Endothelial cell of umbilical vein (primary cell): Measurements from ENCODE around the gene CCDC85B.
A peak's percentile ranks its signal among the peaks of the same experiment; 100 is the strongest.

Source experiments
- EZH2 ChIP-seq: IDR thresholded peaks from 2 replicates; pipeline ENCODE4 v1.6.1; 2012; ENCODE audit warnings: borderline replicate concordance, low read depth, mild to moderate bottlenecking, moderate library complexity, low read length, inconsistent platforms; ENCODE audit not compliant: severe bottlenecking
- FOS ChIP-seq: IDR thresholded peaks from 2 replicates; pipeline ENCODE4 v1.6.1; 2011; ENCODE audit warnings: mild to moderate bottlenecking, low read length, moderate library complexity, borderline replicate concordance; ENCODE audit not compliant: insufficient read depth
- GATA2 ChIP-seq: IDR thresholded peaks from 2 replicates; pipeline ENCODE4 v1.7.0; 2011; ENCODE audit warnings: low read depth, mild to moderate bottlenecking, moderate library complexity, mixed read lengths, low read length; ENCODE audit not compliant: insufficient read length, insufficient read depth
- JUN ChIP-seq: IDR thresholded peaks from 2 replicates; pipeline ENCODE4 v1.6.1; 2011; ENCODE audit warnings: borderline replicate concordance, low read depth; ENCODE audit not compliant: insufficient read length, insufficient read depth
- MYC ChIP-seq: IDR thresholded peaks from one replicate; pipeline ENCODE4 v1.6.1; 2011; ENCODE audit warnings: mild to moderate bottlenecking, low read depth, low read length
- POLR2A ChIP-seq: IDR thresholded peaks from 2 replicates; pipeline ENCODE4 v1.6.1; 2012; ENCODE audit warnings: low read depth, mild to moderate bottlenecking, control low read depth, low read length
- POLR2AphosphoS5 ChIP-seq: IDR thresholded peaks from 2 replicates; pipeline ENCODE4 v1.6.1; 2012; ENCODE audit warnings: low read depth, mild to moderate bottlenecking, control low read depth, low read length, moderate library complexity; ENCODE audit not compliant: insufficient read depth
- TF ChIP-seq, protein P1 (sequence below), 2 donors: IDR thresholded peaks; 1 replicate in 1 of 2; 2 replicates in 1 of 2; pipeline ENCODE4 v1.5.1; 2011; ENCODE audit warnings: low read length in 2 of 2, mild to moderate bottlenecking in 2 of 2, moderate library complexity in 2 of 2, control low read depth in 1 of 2, inconsistent platforms in 1 of 2, low read depth in 1 of 2; ENCODE audit not compliant: insufficient read depth in 1 of 2; ENCODE audit errors: extremely low read depth in 1 of 2
- TF ChIP-seq, protein P2 (sequence below): IDR thresholded peaks from 2 replicates; pipeline ENCODE4 v1.6.1; 2011; ENCODE audit not compliant: insufficient read depth, insufficient read length

- TF ChIP-seq, protein P1, sequence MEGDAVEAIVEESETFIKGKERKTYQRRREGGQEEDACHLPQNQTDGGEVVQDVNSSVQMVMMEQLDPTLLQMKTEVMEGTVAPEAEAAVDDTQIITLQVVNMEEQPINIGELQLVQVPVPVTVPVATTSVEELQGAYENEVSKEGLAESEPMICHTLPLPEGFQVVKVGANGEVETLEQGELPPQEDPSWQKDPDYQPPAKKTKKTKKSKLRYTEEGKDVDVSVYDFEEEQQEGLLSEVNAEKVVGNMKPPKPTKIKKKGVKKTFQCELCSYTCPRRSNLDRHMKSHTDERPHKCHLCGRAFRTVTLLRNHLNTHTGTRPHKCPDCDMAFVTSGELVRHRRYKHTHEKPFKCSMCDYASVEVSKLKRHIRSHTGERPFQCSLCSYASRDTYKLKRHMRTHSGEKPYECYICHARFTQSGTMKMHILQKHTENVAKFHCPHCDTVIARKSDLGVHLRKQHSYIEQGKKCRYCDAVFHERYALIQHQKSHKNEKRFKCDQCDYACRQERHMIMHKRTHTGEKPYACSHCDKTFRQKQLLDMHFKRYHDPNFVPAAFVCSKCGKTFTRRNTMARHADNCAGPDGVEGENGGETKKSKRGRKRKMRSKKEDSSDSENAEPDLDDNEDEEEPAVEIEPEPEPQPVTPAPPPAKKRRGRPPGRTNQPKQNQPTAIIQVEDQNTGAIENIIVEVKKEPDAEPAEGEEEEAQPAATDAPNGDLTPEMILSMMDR (IDR thresholded peaks at IDR 0.05; ENCODE audit: extremely low read depth in 1 of 2, insufficient read depth in 1 of 2, low read depth in 1 of 2, low read length in 2 of 2), result no peak
- TF ChIP-seq POLR2AphosphoS5, result peak; percentile 45
- TF ChIP-seq EZH2, result no peak
- TF ChIP-seq, protein P2, sequence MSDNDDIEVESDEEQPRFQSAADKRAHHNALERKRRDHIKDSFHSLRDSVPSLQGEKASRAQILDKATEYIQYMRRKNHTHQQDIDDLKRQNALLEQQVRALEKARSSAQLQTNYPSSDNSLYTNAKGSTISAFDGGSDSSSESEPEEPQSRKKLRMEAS, result no peak
- TF ChIP-seq JUN, result no peak
- peak; percentile 52 for TF ChIP-seq POLR2A
- TF ChIP-seq MYC, result no peak
- TF ChIP-seq FOS, result no peak
- TF ChIP-seq GATA2, result no peak
Measured at GRCh38 chr11:65851811-65852507, 38.5 kb upstream of the CCDC85B start.
